Activated naive CD4-positive, alpha-beta T cell treated with anti-CD3 and anti-CD28 coated beads, Interleukin-2, amount 50 U/mL, for 16 hours (primary cell): ENCODE results near the gene HIVEP3.
"Not testable (repeated sequence)": the region's sequence is repeated elsewhere in the genome, so short reads cannot be mapped to it uniquely, and the experiment has no call there.

Experiments
- DNase-seq: peaks from one replicate; pipeline ENCODE4 v3.0.0-alpha.2; 2020

The HIVEP3 gene

GRCh38 chr1:41918450-41919043, at the start of gene HIVEP3:
Gene HIVEP3 (minus strand): TSS chr1:41918922.
- DNase-seq: no peak

DNA sequence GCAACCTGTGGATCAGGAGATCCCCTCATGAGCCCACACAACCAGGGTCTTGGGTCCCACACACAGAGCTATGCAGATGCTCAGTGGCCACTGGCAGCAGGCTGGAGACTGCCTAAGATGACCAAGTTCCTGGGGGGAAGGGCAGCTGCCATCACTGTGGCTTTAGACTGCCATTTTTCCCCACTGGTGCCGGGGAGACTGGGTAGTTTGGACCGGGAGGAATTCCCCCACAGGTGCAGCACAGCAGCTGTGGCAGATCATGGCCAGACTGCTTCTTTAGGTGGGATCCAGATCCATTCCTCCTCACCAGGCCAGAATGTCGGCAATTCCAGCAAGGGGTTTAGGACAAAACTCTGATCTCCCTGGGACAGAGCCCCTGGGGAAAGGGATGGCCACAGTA, 45.7 kb upstream of the HIVEP3 start:
- DNase-seq: no peak

DNA sequence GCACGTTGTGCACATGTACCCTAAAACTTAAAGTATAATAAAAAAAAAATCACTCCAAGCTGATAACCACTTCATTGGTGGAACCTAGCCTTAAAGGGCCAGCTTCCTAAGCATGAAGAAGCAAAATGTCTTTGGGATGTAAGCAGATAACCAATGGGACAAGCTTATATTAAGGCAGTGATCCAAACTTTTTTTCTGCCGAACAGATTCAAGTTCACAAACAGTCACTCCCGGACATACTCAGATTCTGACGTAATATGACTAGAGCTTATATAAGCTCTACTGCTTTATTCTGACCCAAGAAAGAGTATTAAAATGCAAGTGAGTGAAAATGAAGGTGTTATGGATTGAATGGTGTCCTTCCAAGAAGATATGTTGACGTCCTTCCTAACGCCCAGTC, 44.9 kb upstream of the HIVEP3 start:
- DNase-seq: no peak

- DNase-seq: no peak
These were observed 39.4 kb upstream of the HIVEP3 start for GRCh38 chr1:41958015-41958673.

DNA sequence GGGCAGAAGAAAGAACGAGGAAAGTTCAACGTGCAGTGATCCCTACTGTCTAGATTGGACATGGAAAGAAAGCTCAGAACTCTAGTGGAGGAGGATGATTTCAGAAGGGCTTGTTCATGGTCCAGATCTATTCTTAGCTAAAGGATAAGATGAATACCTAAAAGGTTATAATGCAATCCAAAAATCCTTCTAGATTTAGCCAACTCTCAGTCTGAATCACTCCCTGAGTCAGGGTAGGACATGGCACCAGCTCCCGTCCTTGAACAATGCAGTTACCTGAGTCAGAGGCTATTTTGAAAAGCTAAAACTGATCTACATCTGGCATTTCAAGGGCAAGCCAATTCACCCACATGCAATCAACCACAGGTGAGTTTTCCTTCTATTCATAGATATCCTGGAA, 38.8 kb upstream of the HIVEP3 start:
- no peak for DNase-seq

DNA sequence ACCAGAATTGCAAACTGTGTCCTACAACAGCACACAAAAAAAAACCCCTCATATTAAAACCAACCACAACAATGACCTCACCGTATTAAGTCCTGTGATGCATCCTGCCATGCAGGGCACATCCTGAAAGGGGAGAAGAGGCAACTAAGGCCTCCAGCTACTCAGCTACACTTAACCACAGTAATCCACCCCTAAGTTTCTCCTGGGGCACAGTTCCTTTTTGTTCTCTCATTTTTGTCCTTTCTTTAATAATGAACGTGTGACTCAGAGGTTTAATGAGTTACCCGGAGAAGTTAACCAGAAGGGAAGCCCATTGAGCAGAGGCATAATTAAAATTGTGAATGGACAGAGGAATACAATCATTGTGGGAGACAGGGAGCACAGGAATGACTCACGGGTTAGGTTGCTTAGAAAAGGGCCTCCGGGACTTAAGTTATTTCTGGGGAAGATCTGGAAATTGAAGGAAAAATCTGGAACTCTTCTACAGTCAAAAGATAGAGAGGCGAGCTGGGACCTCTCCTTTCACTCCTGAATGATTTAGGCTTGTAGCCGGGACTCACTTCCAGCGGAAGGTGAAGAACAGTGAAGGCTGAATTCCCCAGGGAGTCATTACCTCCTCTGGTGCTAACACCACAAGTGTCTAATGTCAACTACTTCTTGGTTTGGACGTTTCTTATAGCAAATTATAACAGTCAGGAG, 36.9 kb upstream of the HIVEP3 start:
- DNase-seq: no peak

DNA sequence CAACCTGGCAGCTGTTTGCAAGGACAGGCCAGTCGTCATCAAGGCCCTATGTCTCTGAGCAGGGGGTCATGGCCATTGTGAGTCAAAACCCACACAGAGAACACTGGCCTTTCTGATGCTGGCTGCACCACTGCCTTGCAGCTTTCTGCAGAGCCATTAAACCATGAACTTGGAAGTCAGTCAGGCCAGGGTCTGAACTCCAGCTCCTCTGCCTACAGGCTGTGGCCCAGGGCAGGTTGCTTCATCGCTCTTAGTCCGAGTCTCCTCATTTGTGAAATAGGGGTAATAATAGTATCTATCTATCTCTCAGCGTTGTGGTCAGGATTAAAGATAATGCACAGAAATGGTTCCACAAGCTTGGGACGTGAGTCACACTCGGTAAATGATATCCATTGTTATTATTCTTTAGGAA, 35.8 kb upstream of the HIVEP3 start:
- no peak for DNase-seq

DNA sequence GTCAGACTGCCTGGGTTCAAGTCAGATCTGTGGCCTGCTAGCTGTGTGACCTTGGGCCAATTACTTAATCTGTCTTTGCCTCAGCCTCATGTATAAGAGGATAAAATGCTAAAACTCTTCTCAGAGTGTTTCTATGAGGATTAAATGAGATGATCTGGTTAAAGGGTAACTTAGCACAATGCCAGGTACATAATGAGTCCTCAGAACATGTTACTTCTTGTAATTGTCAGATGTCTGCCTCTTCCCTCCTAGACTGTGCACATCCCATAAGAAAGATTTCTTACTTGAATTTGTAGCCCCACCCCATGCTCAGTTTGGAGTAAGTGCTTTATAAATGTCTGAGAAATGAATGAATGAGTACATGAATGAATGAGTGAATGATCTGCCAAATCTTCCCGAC, 34.6 kb upstream of the HIVEP3 start:
- DNase-seq: no peak

DNA sequence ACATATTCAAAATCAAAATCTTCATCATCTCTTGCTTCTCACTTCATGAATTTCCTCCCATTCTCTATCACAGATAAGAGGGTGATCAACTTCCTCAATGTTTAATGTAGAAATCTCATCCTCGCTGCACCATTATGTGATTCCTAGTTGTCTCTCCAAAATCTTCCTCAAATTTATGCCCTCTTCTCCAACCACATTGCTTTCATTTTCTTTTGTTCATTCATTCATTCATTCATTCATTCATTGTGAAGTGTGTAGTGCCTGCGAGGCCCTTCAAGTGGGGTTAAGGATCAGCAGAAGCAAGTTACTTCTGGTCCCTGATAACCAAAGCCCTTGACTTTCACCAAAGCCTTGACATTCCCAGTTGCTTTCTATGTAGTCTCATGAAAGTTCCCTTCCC, 33.5 kb upstream of the HIVEP3 start:
- DNase-seq: no peak

GRCh38 chr1:41951492-41951891, 32.8 kb upstream of the HIVEP3 start:
- not testable (repeated sequence) for DNase-seq

DNA sequence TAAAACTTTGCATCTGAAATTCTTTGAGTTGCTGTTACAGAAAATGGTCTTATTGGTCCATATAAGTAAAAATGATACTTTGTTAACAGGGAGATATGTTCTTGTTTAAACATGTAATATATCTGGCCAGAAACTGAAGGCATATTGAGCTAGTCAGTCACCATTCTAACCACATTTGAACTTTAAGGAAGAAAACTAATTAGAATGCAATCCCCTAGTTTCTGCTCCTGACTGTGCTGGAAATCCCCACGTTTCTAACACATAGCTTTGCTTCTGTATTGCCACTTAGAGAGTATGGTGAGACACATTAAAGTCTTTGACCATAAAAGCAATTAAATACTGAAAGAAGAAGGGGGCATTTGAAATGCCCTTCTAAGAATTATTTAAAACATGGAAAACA, 32.1 kb upstream of the HIVEP3 start:
- DNase-seq: no peak

GRCh38 chr1:41945946-41946345, 27.2 kb upstream of the HIVEP3 start:
- DNase-seq: not testable (repeated sequence)

DNA sequence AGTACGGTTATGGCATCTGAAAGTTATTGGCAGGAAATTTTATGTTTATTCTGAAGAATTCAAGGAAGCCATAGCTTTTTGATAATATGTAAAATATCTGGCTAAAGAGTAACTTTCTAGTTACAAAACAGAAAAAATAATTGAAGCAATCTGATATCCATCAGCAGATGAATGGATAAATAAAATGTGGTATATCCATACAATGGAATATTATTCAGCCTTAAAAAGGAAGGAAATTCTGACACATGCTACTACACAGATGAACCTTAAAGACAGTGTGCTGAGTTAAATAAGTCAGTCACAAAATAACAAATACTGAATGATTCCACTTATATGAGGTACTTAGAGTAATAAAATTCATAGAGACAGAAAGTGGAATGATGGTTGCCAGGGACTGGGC, 25.0 kb upstream of the HIVEP3 start:
- DNase-seq: no peak

DNA sequence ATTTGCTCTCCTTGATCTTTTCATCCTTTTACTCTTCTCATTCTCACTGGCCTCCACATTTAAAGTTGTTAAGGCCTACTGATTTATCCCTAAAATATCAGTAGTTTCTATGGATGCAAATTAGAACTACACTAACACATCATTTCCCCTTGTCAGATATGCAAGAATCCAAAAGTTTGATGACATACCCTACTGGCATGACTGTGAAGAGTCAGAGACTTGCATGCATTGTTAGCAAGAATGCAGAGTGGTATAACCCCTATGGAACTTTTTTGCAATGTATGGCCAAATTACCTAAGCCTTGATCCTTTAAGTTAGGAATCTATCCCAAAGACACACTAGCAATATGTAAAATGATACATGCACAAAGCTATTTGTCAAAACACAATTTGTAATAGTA, 23.6 kb upstream of the HIVEP3 start:
- DNase-seq: no peak

- DNase-seq: no peak
These were observed 22.7 kb upstream of the HIVEP3 start for GRCh38 chr1:41941381-41941780.

- DNase-seq: no peak
These were observed 20.5 kb upstream of the HIVEP3 start for GRCh38 chr1:41939194-41939593.

GRCh38 chr1:41936107-41936506, 17.4 kb upstream of the HIVEP3 start:
- DNase-seq: peak; percentile 31

DNA sequence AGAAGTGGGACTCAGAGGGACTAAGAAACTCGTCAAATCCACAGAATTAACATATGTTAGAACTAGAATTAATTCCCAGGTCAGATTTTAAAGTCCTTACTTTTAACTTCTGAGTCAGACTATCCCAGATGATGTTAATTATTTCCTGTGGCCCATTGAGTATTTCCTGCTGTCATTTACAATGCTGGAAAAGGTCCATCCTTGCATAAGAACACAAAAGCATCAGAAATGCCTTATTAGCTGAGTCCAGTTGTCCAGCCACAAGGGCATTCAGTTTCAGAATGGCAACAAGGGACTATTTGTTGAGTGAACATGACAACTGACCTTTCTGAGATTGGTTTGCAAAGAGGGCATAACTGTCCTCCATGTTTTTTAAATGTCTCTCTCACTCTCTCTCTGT, 16.5 kb upstream of the HIVEP3 start:
- no peak for DNase-seq

DNA sequence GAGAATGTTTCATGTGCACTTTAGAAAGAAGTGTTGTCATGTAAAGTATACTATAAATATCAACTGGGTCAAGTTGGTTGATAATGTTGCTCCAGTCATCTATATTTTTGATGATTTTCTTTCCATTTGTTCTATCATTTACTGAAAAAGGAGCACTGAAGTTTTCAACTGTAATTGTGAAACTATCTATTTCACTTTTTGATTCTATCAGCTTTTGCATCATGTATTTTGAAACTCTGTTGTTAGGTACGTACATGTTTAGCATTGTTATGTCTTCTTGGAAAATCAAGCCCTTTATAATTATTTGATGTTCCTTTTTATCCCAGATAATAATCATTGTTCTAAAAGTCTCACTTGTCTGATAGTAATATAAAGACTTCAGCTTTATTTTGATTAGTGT, 14.4 kb upstream of the HIVEP3 start:
- no peak for DNase-seq

DNA sequence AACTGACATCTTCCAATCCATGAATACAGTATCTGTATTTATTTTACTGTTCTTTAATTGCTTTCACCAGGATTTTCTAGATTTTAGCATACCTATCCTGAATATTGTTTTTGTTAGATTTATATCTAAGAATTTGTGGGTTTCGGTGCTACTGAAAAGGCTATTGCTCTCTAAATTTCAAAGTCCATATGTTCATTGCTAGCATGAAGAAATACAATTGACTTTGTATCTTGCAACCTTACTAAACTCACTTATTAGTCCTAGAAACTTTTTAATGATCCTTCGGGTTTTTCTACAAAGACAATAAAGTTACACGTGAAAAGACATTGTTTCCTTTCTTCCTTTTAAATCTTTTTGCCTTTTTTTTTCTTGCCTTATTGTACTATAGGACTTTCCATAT, 12.9 kb upstream of the HIVEP3 start:
- DNase-seq: no peak

- DNase-seq: no peak
These were observed 8.4 kb upstream of the HIVEP3 start for GRCh38 chr1:41927118-41927517.

- no peak for DNase-seq
These were observed 7.0 kb upstream of the HIVEP3 start for GRCh38 chr1:41925712-41926111.

DNA sequence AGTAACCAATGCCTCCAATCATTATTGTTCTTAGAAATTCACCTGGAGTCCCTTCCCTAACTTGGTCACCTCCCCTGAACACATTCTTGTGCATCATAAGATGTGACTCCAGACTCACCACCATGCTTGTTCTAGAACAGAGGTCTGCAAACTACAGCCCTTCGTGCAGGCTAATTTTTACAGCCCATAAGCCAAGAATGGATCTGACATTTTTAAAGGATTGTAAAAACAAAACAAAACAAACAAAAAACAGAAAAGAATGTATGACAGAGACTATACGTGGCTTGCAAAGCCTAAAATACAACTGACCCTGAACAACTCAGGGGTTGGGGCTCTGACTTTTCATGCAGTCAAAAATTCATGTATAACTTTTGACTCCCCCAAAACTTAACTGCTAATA, 6.2 kb upstream of the HIVEP3 start:
- no peak for DNase-seq

DNA sequence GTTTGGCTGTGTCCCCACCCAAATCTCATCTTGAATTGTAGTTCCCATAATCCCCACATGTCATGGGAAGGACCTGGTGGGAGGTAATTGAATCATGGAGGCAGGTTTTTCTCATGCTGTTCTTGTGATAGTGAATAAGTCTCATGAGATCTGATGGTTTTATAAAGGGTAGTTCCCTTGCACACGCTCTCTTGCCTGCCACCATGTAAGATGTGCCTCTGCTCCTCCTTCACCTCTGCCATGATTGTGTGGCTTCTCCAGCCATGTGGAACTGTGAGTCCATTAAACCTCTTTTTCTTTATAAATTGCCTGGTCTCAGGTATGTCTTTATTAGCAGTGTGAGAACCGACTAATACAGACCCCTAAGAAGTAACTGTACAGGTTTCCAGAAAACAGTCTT, 2.5 kb upstream of the HIVEP3 start:
- not testable (repeated sequence) for DNase-seq

GRCh38 chr1:41920658-41921057, 1.9 kb upstream of the HIVEP3 start:
- no peak for DNase-seq
